ENCODE results near the gene IGF1.

IGF1 gene

GRCh38 chr12:102462795-102463465 lies 17.4 kb downstream of the IGF1 start:
- no peaks in the 10 kb centered on the region for H3K36me3 ChIP-seq (ENCODE audit: insufficient read depth, low read length)
- no peak overlapping the region for H2AFZ ChIP-seq (ENCODE audit: low read length)
- no peak overlapping the region for H3K4me2 ChIP-seq (ENCODE audit: low read depth, low read length, poor library complexity, severe bottlenecking)
- H4K20me1 ChIP-seq (ENCODE audit: insufficient read depth, low read length, poor library complexity, severe bottlenecking): no peaks in the 10 kb centered on the region
- no peaks in the 10 kb centered on the region for H3K4me1 ChIP-seq (ENCODE audit: insufficient read depth, low read length, poor library complexity, severe bottlenecking)
- no peaks in the 10 kb centered on the region for H3K9me2 ChIP-seq (replicated peaks; ENCODE audit: low read depth, low read length)
- no peaks in the 10 kb centered on the region for H3K9me3 ChIP-seq (ENCODE audit: insufficient read depth, low read depth, low read length)
- H3F3A ChIP-seq (ENCODE audit: low read depth): no peaks in the 10 kb centered on the region
- H3K79me2 ChIP-seq (ENCODE audit: insufficient read depth, low read length): no peaks in the 10 kb centered on the region
- no peaks in the 10 kb centered on the region for H3K27me3 ChIP-seq (ENCODE audit: insufficient read depth, low read length, poor library complexity, severe bottlenecking)
- H3K9ac ChIP-seq (ENCODE audit: low read depth, low read length, poor library complexity, severe bottlenecking): no peak overlapping the region
- TF ChIP-seq, protein P1, sequence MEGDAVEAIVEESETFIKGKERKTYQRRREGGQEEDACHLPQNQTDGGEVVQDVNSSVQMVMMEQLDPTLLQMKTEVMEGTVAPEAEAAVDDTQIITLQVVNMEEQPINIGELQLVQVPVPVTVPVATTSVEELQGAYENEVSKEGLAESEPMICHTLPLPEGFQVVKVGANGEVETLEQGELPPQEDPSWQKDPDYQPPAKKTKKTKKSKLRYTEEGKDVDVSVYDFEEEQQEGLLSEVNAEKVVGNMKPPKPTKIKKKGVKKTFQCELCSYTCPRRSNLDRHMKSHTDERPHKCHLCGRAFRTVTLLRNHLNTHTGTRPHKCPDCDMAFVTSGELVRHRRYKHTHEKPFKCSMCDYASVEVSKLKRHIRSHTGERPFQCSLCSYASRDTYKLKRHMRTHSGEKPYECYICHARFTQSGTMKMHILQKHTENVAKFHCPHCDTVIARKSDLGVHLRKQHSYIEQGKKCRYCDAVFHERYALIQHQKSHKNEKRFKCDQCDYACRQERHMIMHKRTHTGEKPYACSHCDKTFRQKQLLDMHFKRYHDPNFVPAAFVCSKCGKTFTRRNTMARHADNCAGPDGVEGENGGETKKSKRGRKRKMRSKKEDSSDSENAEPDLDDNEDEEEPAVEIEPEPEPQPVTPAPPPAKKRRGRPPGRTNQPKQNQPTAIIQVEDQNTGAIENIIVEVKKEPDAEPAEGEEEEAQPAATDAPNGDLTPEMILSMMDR (conservative IDR thresholded peaks at IDR 0.05; ENCODE audit: low read length): no peak
- TF ChIP-seq EZH2phosphoT487 (IDR thresholded peaks at IDR 0.05; ENCODE audit: borderline replicate concordance): no peak
- H3K4me3 ChIP-seq (ENCODE audit: low read length, poor library complexity, severe bottlenecking): no peak overlapping the region

DNA sequence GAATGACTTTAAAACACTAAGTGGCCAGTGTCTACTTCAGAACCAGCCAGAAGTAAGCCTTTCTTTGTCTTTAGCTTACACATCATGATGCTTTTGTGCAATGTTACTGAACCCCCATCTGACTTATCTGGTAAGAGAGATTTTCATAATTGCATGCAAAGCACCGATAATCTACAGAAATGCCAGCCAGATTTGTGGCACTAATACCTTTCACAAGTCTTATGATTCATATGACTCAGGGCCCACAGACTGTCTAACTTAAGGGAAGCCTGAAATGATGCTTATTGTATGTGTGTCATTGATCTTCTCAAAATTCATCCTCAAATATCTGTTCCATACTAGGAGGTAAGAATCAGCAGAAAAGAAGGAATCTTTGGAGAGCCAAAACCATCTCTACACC lies 18.0 kb downstream of the IGF1 start:
- Histone ChIP-seq H3K4me1 (ENCODE audit: insufficient read depth, low read length, poor library complexity, severe bottlenecking) (no peaks in the 10 kb centered on the region), H3K9ac (ENCODE audit: low read depth, low read length, poor library complexity, severe bottlenecking) (no peak overlapping the region), H3F3A (ENCODE audit: low read depth) (no peaks in the 10 kb centered on the region), H3K9me3 (ENCODE audit: insufficient read depth, low read depth, low read length) (no peaks in the 10 kb centered on the region), H3K4me2 (ENCODE audit: low read depth, low read length, poor library complexity, severe bottlenecking) (no peak overlapping the region), H3K27me3 (ENCODE audit: insufficient read depth, low read length, poor library complexity, severe bottlenecking) (no peaks in the 10 kb centered on the region), H3K4me3 (ENCODE audit: low read length, poor library complexity, severe bottlenecking) (no peak overlapping the region), H3K36me3 (ENCODE audit: insufficient read depth, low read length) (no peaks in the 10 kb centered on the region), H4K20me1 (ENCODE audit: insufficient read depth, low read length, poor library complexity, severe bottlenecking) (no peaks in the 10 kb centered on the region), H3K79me2 (ENCODE audit: insufficient read depth, low read length) (no peaks in the 10 kb centered on the region), H3K9me2 (replicated peaks; ENCODE audit: low read depth, low read length) (no peaks in the 10 kb centered on the region), H2AFZ (ENCODE audit: low read length) (no peak overlapping the region)
- TF ChIP-seq, protein P1 (conservative IDR thresholded peaks at IDR 0.05; ENCODE audit: low read length): no peak
- TF ChIP-seq EZH2phosphoT487 (IDR thresholded peaks at IDR 0.05; ENCODE audit: borderline replicate concordance): no peak

- no peak overlapping the region for H3K4me2 ChIP-seq (ENCODE audit: low read depth, low read length, poor library complexity, severe bottlenecking)
- no peaks in the 10 kb centered on the region for H3K79me2 ChIP-seq (ENCODE audit: insufficient read depth, low read length)
- H2AFZ ChIP-seq (ENCODE audit: low read length): no peak overlapping the region
- H3K9ac ChIP-seq (ENCODE audit: low read depth, low read length, poor library complexity, severe bottlenecking): no peak overlapping the region
- H4K20me1 ChIP-seq (ENCODE audit: insufficient read depth, low read length, poor library complexity, severe bottlenecking): no peaks in the 10 kb centered on the region
- no peaks in the 10 kb centered on the region for H3K36me3 ChIP-seq (ENCODE audit: insufficient read depth, low read length)
- TF ChIP-seq, protein P1 (conservative IDR thresholded peaks at IDR 0.05; ENCODE audit: low read length): no peak
- TF ChIP-seq EZH2phosphoT487 (IDR thresholded peaks at IDR 0.05; ENCODE audit: borderline replicate concordance): no peak
- no peaks in the 10 kb centered on the region for H3F3A ChIP-seq (ENCODE audit: low read depth)
- H3K4me3 ChIP-seq (ENCODE audit: low read length, poor library complexity, severe bottlenecking): no peak overlapping the region
- H3K9me2 ChIP-seq (replicated peaks; ENCODE audit: low read depth, low read length): no peaks in the 10 kb centered on the region
- H3K4me1 ChIP-seq (ENCODE audit: insufficient read depth, low read length, poor library complexity, severe bottlenecking): no peaks in the 10 kb centered on the region
- no peaks in the 10 kb centered on the region for H3K27me3 ChIP-seq (ENCODE audit: insufficient read depth, low read length, poor library complexity, severe bottlenecking)
- no peaks in the 10 kb centered on the region for H3K9me3 ChIP-seq (ENCODE audit: insufficient read depth, low read depth, low read length)
Measured at GRCh38 chr12:102461501-102461900, 18.9 kb downstream of the IGF1 start.
